Effector memory CD4-positive, alpha-beta T cell (primary cell): ENCODE results near the gene GPBP1.

ENCODE experiments used
- DNase-seq, 3 donors: peaks; one replicate each; pipeline ENCODE4 v3.0.0-alpha.2; 2020
- H3K27ac ChIP-seq: 2 replicates; pipeline ENCODE4 v1.7.0; 2013; ENCODE audit warnings: mild to moderate bottlenecking, low read length, moderate library complexity; ENCODE audit not compliant: insufficient read depth, poor library complexity, severe bottlenecking
- H3K27me3 ChIP-seq: replicated peaks from 2 replicates; pipeline ENCODE4 v1.7.0; 2013; ENCODE audit warnings: mild to moderate bottlenecking, low read length; ENCODE audit not compliant: insufficient read depth, control insufficient read depth, poor library complexity, severe bottlenecking
- H3K36me3 ChIP-seq: 2 replicates; pipeline ENCODE4 v1.7.0; 2013; ENCODE audit warnings: mild to moderate bottlenecking, low read length, moderate library complexity; ENCODE audit not compliant: control insufficient read depth, insufficient read depth
- H3K4me1 ChIP-seq: 2 replicates; pipeline ENCODE4 v1.7.0; 2013; ENCODE audit warnings: low read length, mild to moderate bottlenecking; ENCODE audit not compliant: control insufficient read depth, insufficient read depth, poor library complexity, severe bottlenecking
- H3K4me3 ChIP-seq: 2 replicates; pipeline ENCODE4 v1.7.0; 2013; ENCODE audit warnings: low read length, low read depth, mild to moderate bottlenecking; ENCODE audit not compliant: insufficient read depth, poor library complexity, severe bottlenecking
- H3K9me3 ChIP-seq: 2 replicates; pipeline ENCODE4 v1.7.0; 2013; ENCODE audit warnings: mild to moderate bottlenecking, low read length, moderate library complexity; ENCODE audit not compliant: control insufficient read depth

The GPBP1 gene

DNA sequence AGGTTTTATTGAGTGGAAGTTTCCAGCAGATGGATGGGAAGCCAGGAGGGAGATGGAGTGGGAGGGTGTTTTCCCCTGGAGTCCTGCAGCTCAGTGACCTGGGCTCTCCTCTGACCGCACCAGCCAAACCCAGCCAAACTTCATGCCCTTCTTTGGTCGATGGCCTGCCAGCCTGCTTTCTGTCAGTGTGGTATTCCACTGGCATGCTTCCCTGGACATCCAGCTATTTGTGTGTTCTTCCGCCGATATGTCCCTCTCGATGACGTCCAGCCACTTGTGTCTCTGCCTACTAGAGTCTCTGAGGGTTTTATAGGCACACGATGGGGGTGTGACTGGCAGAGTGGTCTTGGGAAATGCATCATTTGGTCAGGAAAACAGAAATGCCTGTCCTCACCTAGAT lies 33.8 kb downstream of the GPBP1 start:
- peaks cover 18% of the 10 kb centered on the region for H3K4me1 ChIP-seq

DNA sequence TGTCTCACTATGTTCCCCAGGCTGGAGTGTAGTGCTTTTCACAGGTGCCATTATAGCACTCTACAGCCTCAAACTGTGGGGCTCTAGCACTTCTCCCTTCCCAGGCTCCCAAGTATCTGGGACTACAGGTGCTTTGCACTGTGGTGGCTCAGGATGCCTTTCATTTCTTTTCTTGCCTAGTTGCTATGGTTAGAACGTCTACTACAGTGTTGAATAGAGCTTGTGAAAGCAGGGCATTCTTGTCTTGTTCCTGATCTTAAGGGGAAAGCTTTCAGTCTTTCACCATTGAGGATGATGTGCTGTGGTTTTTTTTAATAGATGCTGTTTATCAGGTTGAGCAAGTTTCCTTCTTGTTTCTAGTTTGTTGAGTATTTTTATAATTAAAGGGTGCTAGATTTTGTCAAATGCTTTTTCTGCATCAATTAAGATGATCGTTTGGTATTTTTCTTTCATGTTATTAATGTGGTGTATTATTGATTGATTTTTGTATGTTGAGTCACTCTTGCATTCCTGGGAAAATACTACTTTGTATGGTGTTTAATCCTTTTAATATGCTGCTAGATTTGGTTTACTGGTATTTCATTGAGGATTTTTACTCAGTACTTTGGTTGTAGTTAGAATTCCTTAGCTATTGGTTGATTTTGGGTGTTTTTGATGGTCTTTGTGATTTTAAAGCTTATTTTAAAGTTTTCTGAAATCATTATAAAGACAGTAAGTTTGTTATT lies 35.6 kb downstream of the GPBP1 start:
- Histone ChIP-seq H3K9me3 (no peaks in the 10 kb centered on the region), H3K27me3 (no peaks in the 10 kb centered on the region), H3K27ac (peak overlapping the region; percentile 27), H3K4me1 (peaks cover 18% of the 10 kb centered on the region), H3K36me3 (peaks cover 7% of the 10 kb centered on the region), H3K4me3 (no peak overlapping the region)
- no peak for DNase-seq

More for the DNA sequence above, 33.8 kb downstream of the GPBP1 start:
- DNase-seq = no peak
- H3K27me3 ChIP-seq = no peaks in the 10 kb centered on the region
- H3K4me3 ChIP-seq = no peak overlapping the region
- H3K36me3 ChIP-seq = no peaks in the 10 kb centered on the region
- no peak overlapping the region for H3K27ac ChIP-seq
- H3K9me3 ChIP-seq = no peaks in the 10 kb centered on the region

DNA sequence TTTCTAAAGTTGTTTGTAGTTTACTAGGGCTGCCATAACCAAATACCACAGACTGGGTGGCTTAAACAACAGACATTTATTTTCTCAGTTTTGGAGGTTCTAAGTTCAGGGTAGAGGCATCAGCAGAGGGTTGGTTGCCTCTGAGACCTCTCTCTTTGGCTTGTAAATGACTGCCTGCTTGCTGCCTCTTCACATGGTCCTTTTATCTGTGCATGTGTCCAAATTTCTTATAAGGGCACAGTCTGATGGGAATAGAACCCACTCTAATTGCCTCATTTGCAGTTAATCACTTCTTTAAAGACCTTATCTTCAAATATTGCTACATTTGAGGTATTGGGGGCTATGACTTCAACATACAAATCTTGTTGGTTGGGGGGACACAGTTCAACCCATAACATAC lies 36.8 kb downstream of the GPBP1 start:
- no peak overlapping the region for H3K27ac ChIP-seq

DNA sequence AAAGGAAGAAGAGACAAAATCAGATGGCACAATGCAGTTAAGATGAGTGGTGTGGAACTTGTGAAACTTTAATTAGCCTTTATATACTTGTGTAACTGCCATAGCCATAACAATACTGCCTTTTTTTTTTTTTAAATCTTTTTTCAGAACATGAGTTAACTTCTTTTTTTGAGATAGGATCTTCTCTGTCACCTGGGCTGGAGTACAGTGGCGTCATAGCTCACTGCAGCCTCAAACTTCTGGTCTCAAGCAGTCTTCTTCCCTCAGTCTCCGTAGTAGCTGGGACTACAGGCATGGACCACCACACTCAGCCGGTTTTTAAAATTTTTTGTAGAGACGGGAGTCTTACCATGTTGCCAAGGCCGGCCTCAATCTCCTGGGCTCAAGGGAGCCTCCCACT lies 37.2 kb downstream of the GPBP1 start:
- Histone ChIP-seq H3K4me3 (no peak overlapping the region), H3K27me3 (no peaks in the 10 kb centered on the region), H3K4me1 (peaks cover 18% of the 10 kb centered on the region), H3K27ac (no peak overlapping the region), H3K36me3 (peaks cover 20% of the 10 kb centered on the region), H3K9me3 (no peaks in the 10 kb centered on the region)
- DNase-seq = no peak

More for the DNA sequence above, 36.8 kb downstream of the GPBP1 start:
- no peak for DNase-seq
- no peaks in the 10 kb centered on the region for H3K9me3 ChIP-seq
- no peaks in the 10 kb centered on the region for H3K27me3 ChIP-seq
- H3K36me3 ChIP-seq = peaks cover 16% of the 10 kb centered on the region
- H3K4me3 ChIP-seq = no peak overlapping the region
- H3K4me1 ChIP-seq = peaks cover 18% of the 10 kb centered on the region

DNA sequence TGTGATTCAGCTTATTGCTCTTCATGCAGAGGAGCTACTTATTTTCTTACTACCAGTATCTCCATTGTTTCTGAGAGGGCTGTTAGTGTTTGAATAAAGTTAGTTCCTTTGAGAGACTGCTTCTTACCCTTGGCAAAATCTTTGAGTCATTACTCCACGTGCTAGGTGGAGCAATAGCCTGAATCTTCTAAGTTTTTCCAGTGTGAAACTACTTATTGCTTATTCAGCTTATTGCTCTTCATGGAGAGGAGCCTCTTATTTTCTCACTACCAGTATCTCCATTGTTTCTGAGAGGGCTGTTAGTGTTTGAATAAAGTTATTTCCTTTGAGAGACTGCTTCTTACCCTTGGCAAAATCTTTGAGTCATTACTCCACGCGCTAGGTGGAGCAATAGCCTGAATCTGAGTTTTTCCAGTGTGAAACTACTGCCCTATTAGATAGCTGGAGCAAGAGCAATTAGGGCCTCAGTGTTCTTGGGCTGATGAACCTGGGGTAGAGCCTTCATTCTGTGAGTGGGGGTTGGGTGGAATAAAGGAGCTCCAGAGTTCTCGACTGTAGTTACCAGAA lies 41.9 kb downstream of the GPBP1 start:
- Histone ChIP-seq H3K27me3 (no peaks in the 10 kb centered on the region), H3K9me3 (no peaks in the 10 kb centered on the region), H3K36me3 (peaks cover 31% of the 10 kb centered on the region), H3K4me1 (peaks cover 13% of the 10 kb centered on the region), H3K4me3 (no peak overlapping the region), H3K27ac (no peak overlapping the region)
- DNase-seq = no peak

DNA sequence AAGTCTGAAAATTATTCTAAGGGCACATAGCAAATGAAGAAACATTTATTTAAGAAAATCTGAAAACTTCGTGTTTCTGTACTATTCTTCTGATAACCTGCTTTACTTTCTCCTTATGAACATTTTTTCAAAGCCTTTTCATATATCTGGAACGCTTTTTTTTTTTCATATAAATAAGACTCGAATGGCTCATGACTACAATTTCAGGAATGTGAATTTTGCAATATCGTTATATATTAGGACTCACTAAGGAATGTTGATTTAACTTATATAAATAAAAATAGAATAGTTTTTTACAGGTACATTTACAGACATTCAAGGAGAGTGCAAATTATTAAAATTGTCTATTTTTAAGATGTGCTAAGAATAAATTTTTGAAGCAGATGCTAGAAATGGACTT lies 42.9 kb downstream of the GPBP1 start:
- Histone ChIP-seq H3K9me3 (no peaks in the 10 kb centered on the region), H3K4me1 (peaks cover 7% of the 10 kb centered on the region), H3K36me3 (peaks cover 31% of the 10 kb centered on the region), H3K27me3 (no peaks in the 10 kb centered on the region), H3K4me3 (no peak overlapping the region), H3K27ac (no peak overlapping the region)
- DNase-seq = no peak

DNA sequence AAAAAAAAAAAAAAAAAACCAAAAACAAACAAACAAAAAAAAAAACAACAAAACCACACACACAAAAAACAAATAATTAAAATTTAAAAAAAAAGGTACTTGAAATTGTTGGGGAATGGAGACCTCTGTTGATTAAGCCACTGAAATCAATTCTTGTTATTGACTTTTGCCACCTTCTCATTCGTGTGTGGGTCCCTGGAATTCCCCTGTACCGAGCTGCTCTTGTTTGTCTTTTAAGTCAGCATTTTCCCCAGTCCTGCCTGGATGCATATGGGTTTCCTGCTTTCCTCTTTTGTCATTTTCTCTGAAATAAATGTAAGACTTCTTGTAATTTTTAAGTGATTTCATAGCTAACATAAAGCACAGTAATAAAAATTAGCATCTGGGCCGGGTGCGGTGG lies 45.5 kb downstream of the GPBP1 start:
- no peak overlapping the region for H3K27ac ChIP-seq
- peaks cover 25% of the 10 kb centered on the region for H3K36me3 ChIP-seq
- peak in 1 of 3 donors; percentile 22 for DNase-seq

DNA sequence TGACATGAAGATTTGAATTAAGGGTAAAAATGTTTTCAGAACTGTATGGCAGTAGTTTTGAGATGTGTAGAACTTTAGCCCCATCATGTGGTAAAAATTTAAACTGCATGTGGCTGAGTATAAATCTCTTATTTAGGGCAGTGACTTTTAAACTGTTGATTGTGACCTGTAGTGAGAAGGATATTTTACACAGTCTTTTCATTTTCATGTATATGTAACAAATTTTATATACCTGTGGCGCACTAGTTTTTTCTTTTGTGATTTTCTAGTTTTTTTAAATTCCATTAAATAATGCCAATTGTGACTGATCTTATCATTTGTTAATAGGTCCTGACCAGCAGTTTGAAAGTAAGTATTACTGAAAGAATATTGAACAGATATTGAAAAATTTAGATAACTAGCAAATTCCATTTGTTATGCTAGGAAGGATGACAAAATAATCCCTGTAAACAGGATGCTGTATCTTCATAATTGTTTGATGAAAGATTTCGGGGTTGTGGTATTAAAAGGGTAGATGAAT lies 47.2 kb downstream of the GPBP1 start:
- H3K27ac ChIP-seq = no peak overlapping the region
- peaks cover 16% of the 10 kb centered on the region for H3K36me3 ChIP-seq
- H3K27me3 ChIP-seq = no peaks in the 10 kb centered on the region
- peaks cover 7% of the 10 kb centered on the region for H3K4me1 ChIP-seq
- no peaks in the 10 kb centered on the region for H3K9me3 ChIP-seq
- no peak for DNase-seq
- H3K4me3 ChIP-seq = no peak overlapping the region

More for the DNA sequence above, 45.5 kb downstream of the GPBP1 start:
- Histone ChIP-seq H3K27me3 (no peaks in the 10 kb centered on the region), H3K4me3 (no peak overlapping the region), H3K4me1 (peaks cover 7% of the 10 kb centered on the region), H3K9me3 (no peaks in the 10 kb centered on the region)

DNA sequence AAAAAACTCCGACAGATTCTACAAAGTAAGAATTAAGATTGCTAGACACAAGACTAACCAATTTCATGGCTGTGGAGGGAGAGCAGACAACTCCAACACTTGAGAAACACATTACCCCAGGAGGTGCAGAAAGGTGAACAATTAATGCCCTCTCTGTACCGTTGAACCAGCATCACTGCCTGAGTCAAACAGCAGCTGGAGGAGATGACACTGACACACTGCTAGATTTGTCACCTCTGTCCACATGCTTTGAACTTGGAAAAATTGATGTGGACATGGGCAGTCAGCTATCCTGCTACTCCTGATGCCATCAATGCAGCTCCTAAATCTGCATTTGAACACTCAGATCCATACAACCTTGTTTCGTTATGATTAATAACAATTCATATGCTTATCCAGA lies 51.7 kb downstream of the GPBP1 start:
- Histone ChIP-seq H3K27me3 (no peaks in the 10 kb centered on the region), H3K9me3 (no peaks in the 10 kb centered on the region), H3K27ac (no peak overlapping the region), H3K4me3 (no peak overlapping the region), H3K4me1 (no peaks in the 10 kb centered on the region), H3K36me3 (peaks cover 6% of the 10 kb centered on the region)
- no peak for DNase-seq

DNA sequence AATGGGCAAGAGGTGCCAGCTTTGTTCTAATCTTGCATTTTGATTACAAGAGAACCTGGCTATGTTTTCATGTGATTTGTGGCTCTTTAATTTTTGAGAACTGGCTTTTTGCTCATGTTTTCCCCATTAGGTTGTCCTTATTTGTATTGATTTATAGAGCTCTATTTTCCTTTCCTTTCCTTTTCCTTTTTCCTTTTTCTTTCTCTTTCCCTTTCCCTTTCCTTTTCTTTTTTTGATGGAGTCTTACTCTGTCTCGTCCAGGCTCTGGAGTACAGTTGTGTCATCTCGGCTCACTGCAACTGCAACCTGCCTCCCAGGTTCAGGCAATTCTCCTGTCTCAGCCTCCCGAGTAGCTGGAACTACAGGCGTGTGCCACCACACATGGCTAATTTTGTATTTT lies 55.5 kb downstream of the GPBP1 start:
- H3K4me1 ChIP-seq = no peaks in the 10 kb centered on the region
- peaks cover 38% of the 10 kb centered on the region for H3K36me3 ChIP-seq
- no peak for DNase-seq

More for the DNA sequence above, 55.5 kb downstream of the GPBP1 start:
- Histone ChIP-seq H3K9me3 (no peaks in the 10 kb centered on the region), H3K27ac (no peak overlapping the region), H3K4me3 (no peak overlapping the region), H3K27me3 (no peaks in the 10 kb centered on the region)
